NCI-H526 (cell line): ENCODE measurements around the gene ANO10.
"Not testable (repeated sequence)": the region's sequence is repeated elsewhere in the genome, so short reads cannot be mapped to it uniquely, and the experiment has no call there.

Experiments used
- DNase-seq, 2 experiments: peaks; one replicate each; lab custom pipeline; 2025; lab: John Stamatoyannopoulos, UW

Gene ANO10

GRCh38 chr3:43477600-43477999 lies 144.2 kb downstream of the ANO10 start:
- DNase-seq, result no peak

GRCh38 chr3:43473737-43474136 lies 148.1 kb downstream of the ANO10 start:
- no peak for DNase-seq

- no peak for DNase-seq
Observed at GRCh38 chr3:43473244-43473643, 148.6 kb downstream of the ANO10 start.

- DNase-seq, result no peak
Observed at GRCh38 chr3:43468133-43468532, 153.7 kb downstream of the ANO10 start.

GRCh38 chr3:43465109-43465508 lies 156.7 kb downstream of the ANO10 start:
- no peak for DNase-seq

GRCh38 chr3:43462566-43462965 lies 159.2 kb downstream of the ANO10 start:
- DNase-seq, result not testable (repeated sequence)

GRCh38 chr3:43461345-43461744 lies 160.5 kb downstream of the ANO10 start:
- DNase-seq, result no peak

- DNase-seq, result not testable (repeated sequence)
Observed at GRCh38 chr3:43457038-43457437, 164.8 kb downstream of the ANO10 start.

- DNase-seq, result no peak
Observed at GRCh38 chr3:43455233-43455632, 166.6 kb downstream of the ANO10 start.

- DNase-seq, result no peak
Observed at GRCh38 chr3:43453981-43454380, 167.8 kb downstream of the ANO10 start.

GRCh38 chr3:43451670-43452254 lies 170.0 kb downstream of the ANO10 start:
- no peak for DNase-seq

GRCh38 chr3:43448098-43448497 lies 173.7 kb downstream of the ANO10 start:
- no peak for DNase-seq

GRCh38 chr3:43445820-43446219 lies 176.0 kb downstream of the ANO10 start:
- DNase-seq, result no peak

- DNase-seq, result no peak
Observed at GRCh38 chr3:43442872-43443395, 178.9 kb downstream of the ANO10 start.

- DNase-seq, result no peak
Observed at GRCh38 chr3:43436507-43437140, 185.2 kb downstream of the ANO10 start.

GRCh38 chr3:43435706-43436105 lies 186.1 kb downstream of the ANO10 start:
- no peak for DNase-seq

- no peak for DNase-seq
Observed at GRCh38 chr3:43434431-43434830, 187.4 kb downstream of the ANO10 start.

GRCh38 chr3:43432462-43432861 lies 189.3 kb downstream of the ANO10 start:
- no peak for DNase-seq

- DNase-seq, result no peak
Observed at GRCh38 chr3:43426388-43426787, 195.4 kb downstream of the ANO10 start.

GRCh38 chr3:43425829-43426228 lies 196.0 kb downstream of the ANO10 start:
- no peak for DNase-seq

- DNase-seq, result no peak
Observed at GRCh38 chr3:43423639-43424038, 198.2 kb downstream of the ANO10 start.

- DNase-seq, result no peak
Observed at GRCh38 chr3:43423142-43423541, 198.7 kb downstream of the ANO10 start.

- DNase-seq, result no peak
Observed at GRCh38 chr3:43418601-43419272, 203.1 kb downstream of the ANO10 start.
